ENCODE data around the gene NME2.

The NME2 gene

DNA sequence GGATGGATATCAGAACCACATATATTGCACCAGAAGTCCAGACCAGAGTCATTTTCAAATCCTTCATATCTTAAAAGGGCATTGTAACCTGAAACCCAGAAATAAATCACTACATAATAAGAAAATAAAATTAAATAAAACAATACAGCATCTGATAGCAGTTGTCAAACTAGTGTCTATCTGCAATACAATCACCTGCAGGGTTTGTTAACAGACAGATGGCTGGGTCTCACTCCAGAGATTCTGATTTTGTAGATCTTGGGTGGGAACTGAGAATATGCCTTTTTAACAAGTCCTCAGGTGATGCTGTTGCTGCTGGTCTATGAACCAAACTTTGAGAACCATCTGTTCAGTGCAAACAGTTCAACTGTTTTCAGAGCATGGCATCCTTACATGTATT, 37.6 kb downstream of the NME2 start:
- TF ChIP-seq SUZ12 (IDR thresholded peaks at IDR 0.05; ENCODE audit: extremely low read depth, insufficient read depth, insufficient read length) (no peak), YY1 (IDR thresholded peaks at IDR 0.05; ENCODE audit: insufficient read depth, insufficient read length) (no peak)
- no peaks in the 10 kb centered on the region for H3K4me1 ChIP-seq (ENCODE audit: insufficient read depth, insufficient read length)
- H3K4me3 ChIP-seq (ENCODE audit: insufficient read length, low read depth): no peak overlapping the region
- H3K9me3 ChIP-seq (ENCODE audit: insufficient read depth, low read length): no peaks in the 10 kb centered on the region
- no peak overlapping the region for H3K9ac ChIP-seq (ENCODE audit: insufficient read length, low read depth)
- H3K27me3 ChIP-seq (ENCODE audit: insufficient read depth, insufficient read length): no peaks in the 10 kb centered on the region
- DNase-seq (ENCODE audit: low read depth, low spot score): no peak
- H3K36me3 ChIP-seq (ENCODE audit: insufficient read depth, insufficient read length, low read length): peaks cover 88% of the 10 kb centered on the region

DNA sequence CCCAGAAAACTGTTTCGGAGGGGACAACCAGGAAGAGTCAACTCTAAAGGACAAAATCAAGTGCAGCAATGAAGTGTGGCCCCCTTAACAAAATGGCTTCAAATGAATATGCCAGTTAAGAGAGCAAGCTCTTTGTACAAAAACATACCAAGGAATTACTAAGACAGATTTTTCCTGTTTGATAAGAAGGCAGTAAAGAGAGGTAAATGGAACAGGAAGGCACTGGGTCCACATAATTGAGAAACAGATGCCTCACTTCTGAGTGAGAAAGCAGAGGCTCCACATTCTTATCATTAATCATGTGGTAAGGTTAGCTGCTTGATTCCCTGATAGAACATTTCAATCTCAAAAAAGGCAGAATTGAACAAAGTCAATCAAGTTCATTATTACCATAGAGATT, 48.7 kb downstream of the NME2 start:
- no peaks in the 10 kb centered on the region for H3K27me3 ChIP-seq (ENCODE audit: insufficient read depth, insufficient read length)
- DNase-seq (ENCODE audit: low read depth, low spot score): no peak
- H3K9me3 ChIP-seq (ENCODE audit: insufficient read depth, low read length): no peaks in the 10 kb centered on the region
- no peaks in the 10 kb centered on the region for H3K4me1 ChIP-seq (ENCODE audit: insufficient read depth, insufficient read length)
- no peak overlapping the region for H3K4me3 ChIP-seq (ENCODE audit: insufficient read length, low read depth)
- no peak overlapping the region for H3K9ac ChIP-seq (ENCODE audit: insufficient read length, low read depth)
- TF ChIP-seq YY1 (IDR thresholded peaks at IDR 0.05; ENCODE audit: insufficient read depth, insufficient read length) (no peak), ZNF274 (IDR thresholded peaks at IDR 0.05; ENCODE audit: low read depth, low read length) (no peak), SUZ12 (IDR thresholded peaks at IDR 0.05; ENCODE audit: extremely low read depth, insufficient read depth, insufficient read length) (no peak)
- H3K36me3 ChIP-seq (ENCODE audit: insufficient read depth, insufficient read length, low read length): peaks cover 54% of the 10 kb centered on the region

GRCh38 chr17:51217946-51218345, 51.7 kb downstream of the NME2 start:
- Histone ChIP-seq H3K4me1 (ENCODE audit: insufficient read depth, insufficient read length) (no peaks in the 10 kb centered on the region), H3K27me3 (ENCODE audit: insufficient read depth, insufficient read length) (no peaks in the 10 kb centered on the region), H3K9me3 (ENCODE audit: insufficient read depth, low read length) (no peaks in the 10 kb centered on the region), H3K4me3 (ENCODE audit: insufficient read length, low read depth) (no peak overlapping the region), H3K36me3 (ENCODE audit: insufficient read depth, insufficient read length, low read length) (peaks cover 59% of the 10 kb centered on the region), H3K9ac (ENCODE audit: insufficient read length, low read depth) (no peak overlapping the region)
- DNase-seq (ENCODE audit: low read depth, low spot score): no peak
- no peak for TF ChIP-seq YY1 (IDR thresholded peaks at IDR 0.05; ENCODE audit: insufficient read depth, insufficient read length)
- TF ChIP-seq SUZ12 (IDR thresholded peaks at IDR 0.05; ENCODE audit: extremely low read depth, insufficient read depth, insufficient read length): no peak
- no peak for TF ChIP-seq ZNF274 (IDR thresholded peaks at IDR 0.05; ENCODE audit: low read depth, low read length)

GRCh38 chr17:51221322-51221721, 55.1 kb downstream of the NME2 start:
- Histone ChIP-seq H3K4me3 (ENCODE audit: insufficient read length, low read depth) (no peak overlapping the region), H3K9ac (ENCODE audit: insufficient read length, low read depth) (no peak overlapping the region), H3K36me3 (ENCODE audit: insufficient read depth, insufficient read length, low read length) (peaks cover 58% of the 10 kb centered on the region), H3K9me3 (ENCODE audit: insufficient read depth, low read length) (no peaks in the 10 kb centered on the region), H3K27me3 (ENCODE audit: insufficient read depth, insufficient read length) (no peaks in the 10 kb centered on the region), H3K4me1 (ENCODE audit: insufficient read depth, insufficient read length) (no peaks in the 10 kb centered on the region)
- no peak for TF ChIP-seq ZNF274 (IDR thresholded peaks at IDR 0.05; ENCODE audit: low read depth, low read length)
- TF ChIP-seq SUZ12 (IDR thresholded peaks at IDR 0.05; ENCODE audit: extremely low read depth, insufficient read depth, insufficient read length): no peak
- TF ChIP-seq YY1 (IDR thresholded peaks at IDR 0.05; ENCODE audit: insufficient read depth, insufficient read length): no peak
- no peak for DNase-seq (ENCODE audit: low read depth, low spot score)
